Esophagus squamous epithelium (tissue), 4 donors: ENCODE data around the gene RNF121.

Experiments
- CTCF ChIP-seq, 6 experiments: fragments of 450-650 bp in 4 of 6; fragments of 200-600 bp in 2 of 6; sonication (generic) in 2 of 6; IDR thresholded peaks; one replicate each; pipeline ENCODE4 v1.5.1; 2016 to 2019; ENCODE audit warnings: antibody characterized with exemption in 6 of 6, mild to moderate bottlenecking in 4 of 6, moderate library complexity in 4 of 6
- POLR2A ChIP-seq, 4 donors: fragments of 450-650 bp; IDR thresholded peaks; one replicate each; pipeline ENCODE4 v1.6.1; 2017; ENCODE audit warnings: antibody characterized with exemption in 4 of 4, mild to moderate bottlenecking in 4 of 4, moderate library complexity in 3 of 4

GRCh38 chr11:71977743-71978418, 49.0 kb downstream of the RNF121 start:
- TF ChIP-seq CTCF (IDR thresholded peaks at IDR 0.05) (peak; percentile 56 to 79 (median 69)), POLR2A (IDR thresholded peaks at IDR 0.05) (no peak)
